NCI-H526 treated with DMSO at 0.1 percent for 48 hours (cell line): Measurements from ENCODE around the gene SPAG9.

Experiments
- DNase-seq: peaks from one replicate; lab custom pipeline; 2025; lab: John Stamatoyannopoulos, UW

Gene SPAG9, protein sequence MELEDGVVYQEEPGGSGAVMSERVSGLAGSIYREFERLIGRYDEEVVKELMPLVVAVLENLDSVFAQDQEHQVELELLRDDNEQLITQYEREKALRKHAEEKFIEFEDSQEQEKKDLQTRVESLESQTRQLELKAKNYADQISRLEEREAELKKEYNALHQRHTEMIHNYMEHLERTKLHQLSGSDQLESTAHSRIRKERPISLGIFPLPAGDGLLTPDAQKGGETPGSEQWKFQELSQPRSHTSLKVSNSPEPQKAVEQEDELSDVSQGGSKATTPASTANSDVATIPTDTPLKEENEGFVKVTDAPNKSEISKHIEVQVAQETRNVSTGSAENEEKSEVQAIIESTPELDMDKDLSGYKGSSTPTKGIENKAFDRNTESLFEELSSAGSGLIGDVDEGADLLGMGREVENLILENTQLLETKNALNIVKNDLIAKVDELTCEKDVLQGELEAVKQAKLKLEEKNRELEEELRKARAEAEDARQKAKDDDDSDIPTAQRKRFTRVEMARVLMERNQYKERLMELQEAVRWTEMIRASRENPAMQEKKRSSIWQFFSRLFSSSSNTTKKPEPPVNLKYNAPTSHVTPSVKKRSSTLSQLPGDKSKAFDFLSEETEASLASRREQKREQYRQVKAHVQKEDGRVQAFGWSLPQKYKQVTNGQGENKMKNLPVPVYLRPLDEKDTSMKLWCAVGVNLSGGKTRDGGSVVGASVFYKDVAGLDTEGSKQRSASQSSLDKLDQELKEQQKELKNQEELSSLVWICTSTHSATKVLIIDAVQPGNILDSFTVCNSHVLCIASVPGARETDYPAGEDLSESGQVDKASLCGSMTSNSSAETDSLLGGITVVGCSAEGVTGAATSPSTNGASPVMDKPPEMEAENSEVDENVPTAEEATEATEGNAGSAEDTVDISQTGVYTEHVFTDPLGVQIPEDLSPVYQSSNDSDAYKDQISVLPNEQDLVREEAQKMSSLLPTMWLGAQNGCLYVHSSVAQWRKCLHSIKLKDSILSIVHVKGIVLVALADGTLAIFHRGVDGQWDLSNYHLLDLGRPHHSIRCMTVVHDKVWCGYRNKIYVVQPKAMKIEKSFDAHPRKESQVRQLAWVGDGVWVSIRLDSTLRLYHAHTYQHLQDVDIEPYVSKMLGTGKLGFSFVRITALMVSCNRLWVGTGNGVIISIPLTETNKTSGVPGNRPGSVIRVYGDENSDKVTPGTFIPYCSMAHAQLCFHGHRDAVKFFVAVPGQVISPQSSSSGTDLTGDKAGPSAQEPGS (N-terminal part only)

DNA sequence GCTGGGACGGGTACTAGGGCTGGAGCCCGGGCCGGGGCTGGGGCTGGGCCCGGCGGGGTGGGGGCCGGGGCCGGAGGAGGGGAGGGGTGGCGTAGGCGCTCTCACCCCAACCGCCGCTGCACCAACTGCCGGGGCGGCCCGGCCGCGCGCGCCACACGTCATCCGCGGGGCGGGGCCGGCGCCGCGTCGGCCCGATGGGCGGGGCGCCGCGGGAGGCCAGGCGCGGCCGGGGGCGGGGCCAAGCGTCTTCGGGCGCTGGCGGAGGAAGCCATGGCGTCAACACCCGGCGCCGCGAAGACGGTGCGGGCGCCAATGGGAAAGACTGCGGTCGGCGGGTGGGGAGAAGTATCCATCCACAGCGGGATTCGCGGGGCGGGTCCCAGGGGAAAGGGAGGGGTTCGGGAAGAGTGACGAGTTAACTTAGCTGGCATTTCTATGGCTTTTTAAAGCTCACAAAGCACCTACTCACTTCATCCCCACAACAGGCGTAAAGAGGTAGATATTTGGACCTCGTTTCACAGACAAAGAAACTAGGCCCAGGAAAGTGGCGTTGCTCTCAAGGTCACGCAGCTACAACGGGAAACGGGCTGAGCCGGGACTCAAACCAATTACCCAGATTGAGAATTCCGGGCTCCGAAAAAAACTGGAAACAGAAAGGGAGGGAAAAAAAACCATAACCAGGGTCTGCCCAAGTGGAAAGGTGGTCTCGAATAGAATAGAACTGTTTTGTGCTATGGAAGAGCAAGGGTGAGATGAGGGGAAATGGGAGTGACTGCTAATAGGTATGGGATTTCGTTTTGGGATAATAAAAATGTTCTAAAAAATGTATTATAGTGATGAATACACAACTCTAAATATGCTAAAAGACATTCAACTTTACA lies at the start of gene SPAG9:
Gene SPAG9, minus strand, starts transcription at position 130 of the 881 bp plus-strand sequence. CDS start 212 bp downstream, outside the sequence.
- peak; percentile 93 for DNase-seq

DNA sequence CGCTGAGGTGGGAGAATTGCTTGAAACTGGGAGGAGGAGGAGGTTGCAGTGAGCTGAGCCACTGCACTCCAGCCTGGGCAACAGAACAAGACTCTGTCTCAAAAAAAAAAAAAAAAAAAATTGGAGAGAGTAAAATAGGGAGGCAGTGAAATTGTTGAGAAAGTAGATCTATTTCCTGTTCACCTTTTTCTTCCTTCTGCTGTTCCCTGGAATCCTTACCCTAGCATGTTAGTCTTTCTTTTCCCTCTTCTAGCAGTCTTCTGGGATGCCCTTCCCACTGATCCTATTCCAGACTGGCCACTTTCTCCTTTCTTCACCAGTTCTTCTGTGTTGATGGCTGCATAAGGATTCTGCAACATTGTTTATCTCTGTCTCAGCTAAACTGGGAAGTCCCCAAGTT lies 48.7 kb upstream of the SPAG9 start:
- DNase-seq = no peak

DNA sequence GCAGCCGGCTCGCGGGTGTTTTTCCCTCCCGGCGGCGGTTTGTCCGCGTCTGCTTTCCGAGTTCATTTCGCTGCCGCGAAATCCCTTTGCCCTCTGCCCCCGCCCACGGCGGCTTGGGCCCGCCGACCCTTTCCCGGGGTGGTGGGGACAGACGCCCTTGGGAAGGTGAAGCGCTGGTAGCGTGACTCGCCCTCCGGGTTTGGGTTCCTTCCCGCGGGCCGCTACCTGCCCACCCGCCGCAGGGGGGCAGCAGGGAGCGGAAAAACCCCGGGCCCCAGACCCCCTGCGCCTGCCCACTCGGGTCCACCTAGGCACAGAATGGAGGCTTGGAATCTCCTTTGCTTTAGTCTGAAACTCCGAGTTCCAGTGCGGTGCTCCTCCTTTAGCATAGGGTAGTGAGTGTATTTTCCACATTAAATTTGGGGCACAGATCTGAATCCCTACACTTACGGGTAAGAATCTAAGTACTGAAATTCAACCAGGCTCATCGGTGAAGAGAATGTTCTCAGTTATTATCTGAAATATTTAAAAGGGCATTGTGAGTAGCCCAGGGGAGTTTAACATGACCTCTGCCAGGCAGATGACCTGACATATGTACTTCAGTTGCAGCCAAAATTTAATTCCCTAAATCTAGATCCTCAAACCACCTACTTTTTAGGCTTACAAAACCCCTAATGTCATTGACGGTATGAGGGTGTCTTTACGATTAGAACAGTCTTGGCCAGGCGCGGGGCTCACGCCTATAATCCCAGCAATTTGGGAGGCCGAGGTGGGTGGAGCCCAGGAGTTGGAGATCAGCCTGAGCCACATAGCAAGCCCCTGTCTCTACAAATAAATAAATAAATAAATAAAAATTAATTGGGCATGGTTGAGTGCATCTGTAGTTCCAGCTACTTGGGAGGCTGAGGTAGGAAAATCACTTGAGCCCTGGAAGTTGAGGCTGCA lies 46.6 kb upstream of the SPAG9 start:
- DNase-seq = peak; percentile 47

DNA sequence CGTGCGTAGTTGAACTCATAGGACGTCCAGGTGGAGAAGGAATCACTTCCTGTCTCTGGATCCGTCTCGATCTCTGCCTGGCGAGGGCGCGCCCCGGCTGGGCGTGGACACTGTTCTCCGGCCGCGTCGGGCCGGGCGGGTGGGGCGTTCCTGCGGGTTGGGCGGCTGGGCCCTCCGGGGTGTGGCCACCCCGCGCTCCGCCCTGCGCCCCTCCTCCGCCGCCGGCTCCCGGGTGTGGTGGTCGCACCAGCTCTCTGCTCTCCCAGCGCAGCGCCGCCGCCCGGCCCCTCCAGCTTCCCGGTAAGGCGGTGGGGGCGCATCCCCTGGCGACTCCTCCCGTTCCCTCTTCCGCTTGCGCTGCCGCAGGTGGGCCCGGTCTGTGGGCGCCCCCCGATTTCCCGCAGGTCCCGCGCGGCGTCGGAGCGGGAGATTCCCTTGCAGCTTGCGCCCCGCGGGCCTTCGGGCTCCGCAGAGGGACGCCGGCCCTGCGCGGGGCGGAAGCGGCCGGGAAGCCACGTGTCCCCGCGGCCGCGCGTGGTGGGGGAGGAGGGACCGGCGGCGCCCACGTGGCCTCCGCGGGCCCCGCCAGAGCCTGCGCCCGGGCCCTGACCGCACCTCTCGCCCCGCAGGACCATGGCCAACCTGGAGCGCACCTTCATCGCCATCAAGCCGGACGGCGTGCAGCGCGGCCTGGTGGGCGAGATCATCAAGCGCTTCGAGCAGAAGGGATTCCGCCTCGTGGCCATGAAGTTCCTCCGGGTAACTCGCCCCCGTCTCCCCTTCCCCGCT lies 45.7 kb upstream of the SPAG9 start, which contains the start of gene NME2:
Gene NME2, plus strand, starts transcription at position 214 of the 789 bp plus-strand sequence. Its CDS starts 420 bp downstream, at position 634.
- DNase-seq = peak; percentile 80

DNA sequence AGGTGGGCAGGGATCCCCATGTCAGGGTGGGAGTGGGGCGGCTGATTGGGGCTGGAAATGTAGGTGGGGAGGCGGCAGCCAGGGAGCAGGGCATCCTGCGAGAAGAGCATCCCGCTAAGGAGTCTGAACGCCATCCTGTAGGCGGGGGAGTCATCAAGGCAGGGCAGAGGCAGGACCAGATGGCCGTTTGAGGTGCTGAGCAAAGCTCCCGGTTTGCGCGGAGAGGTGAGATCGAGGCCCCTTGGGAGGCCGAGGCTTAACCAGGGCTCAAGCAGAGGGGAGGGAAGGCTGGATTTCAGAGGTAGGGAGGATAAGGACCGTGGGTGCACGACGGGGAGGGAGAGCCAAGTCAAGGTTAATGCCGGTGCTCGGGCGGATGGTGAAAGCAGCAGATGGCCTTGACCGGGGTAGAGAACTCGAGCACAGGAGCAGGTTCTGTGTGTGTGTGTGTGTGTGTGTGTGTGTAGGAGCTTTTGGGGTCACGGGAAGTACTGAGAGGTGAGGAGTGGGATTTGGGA lies 45.1 kb upstream of the SPAG9 start:
- no peak for DNase-seq

DNA sequence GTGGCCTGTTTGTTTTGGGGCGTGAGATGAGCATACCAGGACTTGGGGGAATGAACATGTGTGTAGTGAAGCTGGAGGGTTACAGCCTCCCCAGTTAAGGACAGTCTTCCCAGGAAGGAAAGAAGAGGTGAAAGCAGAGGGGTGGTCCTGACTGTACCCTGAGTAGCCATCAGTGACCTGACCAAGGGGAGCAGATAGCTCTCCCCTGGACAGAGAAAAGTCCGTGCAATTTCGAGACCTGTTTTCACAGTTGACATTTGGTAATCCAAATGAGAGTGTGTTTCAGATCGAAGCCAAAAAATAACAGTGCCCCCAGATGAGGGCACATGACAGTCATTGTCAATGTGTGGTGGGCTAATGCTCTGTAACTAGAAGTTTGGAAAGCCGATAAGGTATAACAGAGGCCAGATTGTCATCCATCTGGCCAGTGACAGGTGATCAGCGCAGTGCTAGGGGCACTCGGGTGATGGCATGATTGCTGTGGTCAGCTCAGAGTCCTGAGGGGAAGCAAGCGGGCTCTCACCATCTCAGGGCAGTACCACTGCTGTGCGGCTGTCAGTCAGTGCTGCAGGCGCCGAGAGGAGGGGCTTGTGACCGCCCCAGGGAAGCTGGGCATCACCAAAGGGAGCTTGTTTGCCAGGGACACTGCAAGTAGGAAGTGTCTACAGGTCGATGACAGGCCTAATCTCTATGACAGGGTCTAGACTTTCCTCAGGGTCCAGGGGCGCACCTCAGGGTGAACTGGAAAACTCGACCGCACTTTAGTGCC lies 44.4 kb upstream of the SPAG9 start:
- DNase-seq = peak; percentile 14

DNA sequence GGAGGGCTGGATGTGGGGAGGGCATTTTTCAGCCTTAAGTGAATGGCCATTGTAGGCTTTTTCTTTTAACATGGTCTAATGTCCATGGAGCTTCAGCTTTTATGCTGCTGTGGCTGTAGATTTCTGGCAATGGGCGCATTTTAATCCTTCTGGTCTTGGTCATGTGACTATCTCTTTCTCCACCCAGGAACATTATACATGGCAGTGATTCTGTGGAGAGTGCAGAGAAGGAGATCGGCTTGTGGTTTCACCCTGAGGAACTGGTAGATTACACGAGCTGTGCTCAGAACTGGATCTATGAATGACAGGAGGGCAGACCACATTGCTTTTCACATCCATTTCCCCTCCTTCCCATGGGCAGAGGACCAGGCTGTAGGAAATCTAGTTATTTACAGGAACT lies 40.9 kb upstream of the SPAG9 start:
- DNase-seq = no peak

DNA sequence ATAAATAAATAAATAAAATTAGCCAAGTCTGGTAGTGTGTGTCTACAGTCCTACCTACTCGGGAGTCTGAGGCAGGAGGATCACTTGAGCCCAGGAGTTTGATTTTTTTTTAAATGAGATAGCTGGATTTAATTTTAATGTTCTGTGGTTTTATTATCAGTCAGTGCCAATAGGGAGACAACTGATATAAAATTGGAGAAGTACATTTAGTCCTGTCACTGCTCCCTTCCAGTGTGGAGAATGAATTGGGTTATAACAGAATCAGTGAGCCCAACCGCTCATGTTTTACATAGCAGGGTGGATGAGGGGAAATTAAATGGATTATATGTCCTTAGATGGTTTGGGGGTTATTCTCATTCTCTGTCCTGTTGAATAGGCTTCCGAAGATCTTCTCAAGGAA lies 38.9 kb upstream of the SPAG9 start:
- no peak for DNase-seq

DNA sequence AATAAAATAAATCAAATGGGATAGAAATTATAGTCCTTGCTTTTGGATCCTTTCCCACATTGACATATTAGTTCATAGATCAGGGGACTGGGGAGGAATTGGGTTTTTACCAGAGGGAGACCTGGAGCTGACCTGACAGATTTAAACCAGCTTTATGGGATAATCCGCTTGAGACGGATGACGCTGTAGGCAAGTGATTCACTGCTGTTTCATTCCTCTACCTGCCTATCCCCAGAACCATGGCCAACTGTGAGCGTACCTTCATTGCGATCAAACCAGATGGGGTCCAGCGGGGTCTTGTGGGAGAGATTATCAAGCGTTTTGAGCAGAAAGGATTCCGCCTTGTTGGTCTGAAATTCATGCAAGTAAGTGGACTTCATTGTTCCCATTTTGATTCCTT lies 34.7 kb upstream of the SPAG9 start:
- DNase-seq = no peak

DNA sequence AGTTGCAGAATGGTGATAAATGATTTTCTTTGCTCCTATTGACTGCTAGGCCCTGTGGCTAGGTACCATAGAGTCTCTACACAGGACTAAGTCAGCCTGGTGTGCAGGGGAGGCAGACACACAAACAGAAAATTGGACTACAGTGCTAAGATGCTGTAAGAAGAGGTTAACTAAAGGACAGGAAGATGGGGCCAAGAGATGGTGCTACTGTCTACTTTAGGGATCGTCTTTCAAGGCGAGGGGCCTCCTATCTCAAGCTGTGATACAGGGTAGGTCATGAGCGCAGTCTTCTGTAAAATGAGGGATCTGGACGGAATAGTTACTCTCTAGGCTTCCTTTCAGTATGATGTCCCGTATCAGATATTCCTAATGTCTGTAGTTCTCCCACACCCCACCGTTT lies 33.5 kb upstream of the SPAG9 start:
- DNase-seq = no peak

DNA sequence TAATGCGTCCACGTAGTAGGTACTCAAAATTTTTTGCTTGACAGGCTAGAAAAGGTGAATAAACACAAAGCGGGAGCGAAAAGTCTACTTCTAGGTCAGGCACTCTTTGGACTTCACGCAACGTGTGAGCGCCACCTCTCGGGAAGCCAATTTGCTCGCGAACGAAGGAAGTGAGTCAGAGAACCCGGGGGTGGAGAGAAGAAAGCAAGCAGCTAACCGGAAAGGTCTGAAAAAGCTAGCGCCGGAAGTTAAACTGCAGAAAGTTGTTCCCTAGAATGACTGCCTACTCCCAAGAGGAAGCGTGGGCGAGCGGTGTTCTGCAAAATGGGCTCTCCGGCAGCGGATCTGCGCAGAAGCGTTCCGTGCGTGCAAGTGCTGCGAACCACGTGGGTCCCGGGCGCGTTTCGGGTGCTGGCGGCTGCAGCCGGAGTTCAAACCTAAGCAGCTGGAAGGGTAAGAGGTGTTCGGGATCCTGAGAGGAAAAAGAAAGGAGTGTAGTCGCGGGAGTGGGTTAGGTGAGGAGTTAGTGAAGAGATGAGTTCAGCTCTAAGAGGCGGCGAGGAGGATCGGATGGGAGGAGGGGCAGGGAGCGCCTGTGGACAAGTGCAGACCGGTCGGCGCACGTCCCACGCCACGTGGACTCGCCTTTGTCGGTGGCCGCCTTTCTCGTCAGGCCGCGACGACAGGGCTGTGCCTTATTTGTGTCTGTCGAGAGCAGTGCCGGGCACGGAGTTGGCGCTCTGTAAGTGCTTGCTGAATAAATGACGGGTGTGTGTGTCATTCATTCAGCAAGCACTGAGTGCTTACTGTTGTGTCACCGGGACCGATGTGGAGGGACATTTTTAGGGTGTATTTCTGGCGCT lies 32.8 kb upstream of the SPAG9 start, which contains the start of gene NME1:
Gene NME1, plus strand, starts transcription at position 350 of the 863 bp plus-strand sequence. CDS start 2,096 bp downstream, outside the sequence.
- peak; percentile 99 for DNase-seq

DNA sequence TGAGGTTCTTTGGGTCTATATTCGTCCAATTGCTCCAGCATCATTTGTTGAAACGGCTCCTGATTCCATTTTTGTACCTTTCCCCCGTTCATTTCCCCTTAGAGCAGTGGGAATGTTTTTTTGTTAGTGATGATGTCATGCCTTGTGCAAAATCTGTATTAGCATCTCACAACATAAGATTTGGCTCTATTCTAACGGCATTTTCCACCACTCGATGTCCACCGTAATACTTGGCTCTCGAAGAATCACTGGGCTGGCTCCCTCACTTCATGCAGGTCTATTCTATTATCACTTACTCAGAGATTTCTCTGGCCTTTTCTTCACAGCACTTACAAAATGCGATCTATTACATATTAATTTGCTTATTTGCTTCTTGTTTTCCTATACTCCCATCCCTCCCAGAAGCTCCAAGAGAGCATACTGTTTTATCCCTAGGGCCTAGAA lies 32.1 kb upstream of the SPAG9 start:
- no peak for DNase-seq

DNA sequence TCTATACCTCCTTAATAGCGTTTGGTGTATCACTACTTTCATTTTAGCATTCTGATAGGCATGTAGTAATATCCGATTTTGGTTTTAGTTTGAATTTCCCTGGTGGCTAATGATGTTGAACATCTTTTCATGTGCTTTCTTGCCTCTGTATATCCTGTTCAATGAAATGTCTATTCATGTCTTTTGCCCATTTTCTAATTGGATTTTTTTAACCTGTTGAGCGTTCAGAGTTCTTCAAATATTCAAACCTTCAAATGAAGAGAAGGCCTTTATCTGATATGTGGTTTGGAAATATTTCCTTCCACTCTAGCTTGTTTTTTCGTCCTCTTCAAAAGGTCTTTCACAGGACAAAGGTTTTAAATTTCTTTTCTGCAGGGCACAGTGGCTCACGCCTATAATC lies 30.3 kb upstream of the SPAG9 start:
- DNase-seq = no peak

DNA sequence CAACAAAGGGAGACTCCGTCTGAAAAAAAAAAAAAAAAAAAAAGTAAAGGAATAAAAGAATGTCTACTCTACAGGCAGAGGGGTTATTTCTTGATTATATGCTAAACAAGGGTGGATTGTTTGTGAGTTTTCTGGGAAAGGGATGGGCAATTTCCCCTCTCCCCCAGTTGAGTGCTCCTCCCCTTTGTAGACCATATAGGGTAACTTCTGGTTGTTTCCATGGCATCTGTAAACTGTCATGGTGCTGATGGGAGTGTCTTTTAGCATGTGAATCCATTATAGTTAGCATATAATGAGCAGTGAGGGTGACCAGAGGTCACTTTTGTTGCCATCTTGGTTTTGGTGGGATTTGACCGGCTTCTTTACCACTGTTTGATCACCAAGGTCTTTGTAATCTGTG lies 28.5 kb upstream of the SPAG9 start:
- no peak for DNase-seq

DNA sequence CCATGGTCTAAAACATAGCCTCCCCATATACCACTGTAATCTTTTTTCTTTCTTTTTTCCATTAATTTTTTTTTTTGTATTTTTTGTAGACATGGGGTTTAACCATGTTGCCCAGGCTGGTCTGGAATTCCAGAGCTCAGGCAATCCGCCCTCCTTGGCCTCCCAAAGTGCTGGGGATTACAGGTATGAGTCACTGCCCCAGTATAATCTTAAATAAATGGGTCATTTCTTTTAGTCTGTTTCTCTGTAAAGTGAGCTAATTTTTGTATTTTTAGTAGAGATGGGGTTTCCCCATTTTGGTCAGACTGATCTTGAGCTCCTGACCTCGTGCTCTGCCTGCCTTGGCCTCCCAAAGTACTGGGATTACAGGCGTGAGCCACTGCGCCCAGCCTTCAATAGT lies 27.0 kb upstream of the SPAG9 start:
- DNase-seq = no peak

DNA sequence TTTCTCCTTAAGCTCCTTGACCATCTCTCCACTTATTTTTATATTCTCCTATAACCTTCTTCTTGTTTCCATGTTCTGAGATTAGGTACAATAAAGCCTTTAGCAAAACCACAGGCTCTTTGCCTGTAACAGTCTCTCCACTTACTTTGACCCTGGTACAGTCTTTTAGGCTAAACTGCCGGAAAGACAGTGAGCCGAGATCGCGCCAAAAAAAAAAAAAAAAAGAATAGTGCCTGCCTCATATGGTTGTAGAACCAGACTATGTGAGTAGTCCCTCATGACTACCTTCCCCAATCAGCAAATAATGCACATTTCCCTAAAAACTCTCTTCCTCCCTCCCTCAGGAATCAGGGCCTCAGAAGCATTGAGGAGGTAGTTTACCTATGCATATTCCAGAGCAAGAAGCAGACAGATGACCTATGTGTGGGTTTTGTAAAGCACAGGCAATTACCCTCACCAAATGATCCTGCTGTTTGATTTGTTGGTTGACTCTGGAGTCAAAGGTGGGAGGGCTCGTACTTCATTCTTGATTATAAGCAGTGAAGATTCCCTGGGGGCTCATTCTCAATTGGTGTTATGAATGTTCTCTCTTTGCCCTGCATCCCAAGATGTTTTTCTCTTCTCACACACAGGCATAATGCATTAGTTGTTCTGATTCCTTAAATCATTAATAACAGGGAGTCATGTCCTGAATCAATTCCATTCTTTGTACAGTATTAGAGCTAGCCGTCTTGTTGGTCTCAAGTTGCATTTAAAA lies 23.8 kb upstream of the SPAG9 start:
- no peak for DNase-seq
